ENCODE results near the gene OR5B12. TPM values are rescaled to one million over a fixed set of nuclear protein-coding genes. Genes with fewer than 3 reads are reported as not detected.
"Not testable (repeated sequence)": the region's sequence is repeated elsewhere in the genome, so short reads cannot be mapped to it uniquely, and the experiment has no call there.

OR5B12 gene
- total and polyA plus RNA-seq, 5 donors from 2014 or later = not detected

- H3K4me3 ChIP-seq (ENCODE audit: low read depth, low read length); H3K27me3 ChIP-seq (ENCODE audit: control insufficient read depth, insufficient read depth, low read length); H3K9me3 ChIP-seq (ENCODE audit: control insufficient read depth in 2 of 2, low read length in 2 of 2); H3K4me1 ChIP-seq (ENCODE audit: control insufficient read depth, insufficient read depth, low read length, poor library complexity, severe bottlenecking); H3K27me3 Mint-ChIP-seq; H3K4me3 Mint-ChIP-seq; H3K27ac ChIP-seq (ENCODE audit: insufficient read depth, low read length, poor library complexity, severe bottlenecking); H3K27ac Mint-ChIP-seq; H3K36me3 Mint-ChIP-seq; H3K9me3 Mint-ChIP-seq; H3K36me3 ChIP-seq (ENCODE audit: control insufficient read depth, insufficient read depth, low read length); H3K4me1 Mint-ChIP-seq; DNase-seq; ATAC-seq (ENCODE audit: low read depth in 2 of 2): not testable (repeated sequence)
Measured at GRCh38 chr11:58399622-58400021, 42.4 kb downstream of the OR5B12 start.

- Histone ChIP-seq H3K4me3 (ENCODE audit: low read depth, low read length) (no peak overlapping the region), H3K4me1 (ENCODE audit: control insufficient read depth, insufficient read depth, low read length, poor library complexity, severe bottlenecking) (no peaks in the 10 kb centered on the region), H3K27me3 (ENCODE audit: control insufficient read depth, insufficient read depth, low read length) (no peaks in the 10 kb centered on the region), H3K9me3 (ENCODE audit: control insufficient read depth in 2 of 2, low read length in 2 of 2) (no peaks in the 10 kb centered on the region), H3K36me3 (ENCODE audit: control insufficient read depth, insufficient read depth, low read length) (no peaks in the 10 kb centered on the region), H3K27ac (ENCODE audit: insufficient read depth, low read length, poor library complexity, severe bottlenecking) (no peak overlapping the region)
- no peaks in the 10 kb centered on the region for H3K36me3 Mint-ChIP-seq
- ATAC-seq (ENCODE audit: low read depth in 2 of 2) (no peak), DNase-seq (no peak)
- H3K4me3 Mint-ChIP-seq = no peak overlapping the region
- H3K4me1 Mint-ChIP-seq = no peaks in the 10 kb centered on the region
- H3K9me3 Mint-ChIP-seq = peaks cover 0 to 7% (median 0%) of the 10 kb centered on the region in 7 donors
- no peak overlapping the region for H3K27ac Mint-ChIP-seq
- H3K27me3 Mint-ChIP-seq = peaks cover 8% of the 10 kb centered on the region
Measured at GRCh38 chr11:58395581-58395980, 46.5 kb downstream of the OR5B12 start.

GRCh38 chr11:58394195-58394594 is 47.8 kb downstream of the OR5B12 start:
- Mint-ChIP-seq H3K27me3 (peaks cover 8% of the 10 kb centered on the region), H3K27ac (no peak overlapping the region), H3K36me3 (no peaks in the 10 kb centered on the region), H3K4me1 (no peaks in the 10 kb centered on the region), H3K4me3 (no peak overlapping the region), H3K9me3 (peaks cover 0 to 7% (median 0%) of the 10 kb centered on the region in 7 donors)
- ATAC-seq (ENCODE audit: low read depth in 2 of 2) = no peak
- H3K4me1 ChIP-seq (ENCODE audit: control insufficient read depth, insufficient read depth, low read length, poor library complexity, severe bottlenecking) = no peaks in the 10 kb centered on the region
- no peak overlapping the region for H3K4me3 ChIP-seq (ENCODE audit: low read depth, low read length)
- H3K9me3 ChIP-seq (ENCODE audit: control insufficient read depth in 2 of 2, low read length in 2 of 2) = no peaks in the 10 kb centered on the region
- no peak overlapping the region for H3K27ac ChIP-seq (ENCODE audit: insufficient read depth, low read length, poor library complexity, severe bottlenecking)
- no peaks in the 10 kb centered on the region for H3K36me3 ChIP-seq (ENCODE audit: control insufficient read depth, insufficient read depth, low read length)
- DNase-seq = no peak
- H3K27me3 ChIP-seq (ENCODE audit: control insufficient read depth, insufficient read depth, low read length) = no peaks in the 10 kb centered on the region

- H3K4me3 ChIP-seq (ENCODE audit: low read depth, low read length) = no peak overlapping the region
- no peak overlapping the region for H3K27ac Mint-ChIP-seq
- no peaks in the 10 kb centered on the region for H3K4me1 ChIP-seq (ENCODE audit: control insufficient read depth, insufficient read depth, low read length, poor library complexity, severe bottlenecking)
- no peaks in the 10 kb centered on the region for H3K36me3 ChIP-seq (ENCODE audit: control insufficient read depth, insufficient read depth, low read length)
- no peaks in the 10 kb centered on the region for H3K9me3 ChIP-seq (ENCODE audit: control insufficient read depth in 2 of 2, low read length in 2 of 2)
- H3K9me3 Mint-ChIP-seq = peaks cover 0 to 7% (median 1%) of the 10 kb centered on the region in 7 donors
- H3K4me1 Mint-ChIP-seq = no peaks in the 10 kb centered on the region
- H3K36me3 Mint-ChIP-seq = no peaks in the 10 kb centered on the region
- ATAC-seq (ENCODE audit: low read depth in 2 of 2) = no peak
- peaks cover 13% of the 10 kb centered on the region for H3K27me3 Mint-ChIP-seq
- H3K27me3 ChIP-seq (ENCODE audit: control insufficient read depth, insufficient read depth, low read length) = no peaks in the 10 kb centered on the region
- no peak overlapping the region for H3K27ac ChIP-seq (ENCODE audit: insufficient read depth, low read length, poor library complexity, severe bottlenecking)
- no peak for DNase-seq
- no peak overlapping the region for H3K4me3 Mint-ChIP-seq
Measured at GRCh38 chr11:58392746-58393145, 49.3 kb downstream of the OR5B12 start.

- Histone ChIP-seq H3K9me3 (ENCODE audit: control insufficient read depth in 2 of 2, low read length in 2 of 2) (no peaks in the 10 kb centered on the region), H3K27me3 (ENCODE audit: control insufficient read depth, insufficient read depth, low read length) (no peaks in the 10 kb centered on the region)
Measured at GRCh38 chr11:58391879-58392278, 50.2 kb downstream of the OR5B12 start.

GRCh38 chr11:58390551-58391063 is 51.4 kb downstream of the OR5B12 start:
- Mint-ChIP-seq H3K36me3 (no peaks in the 10 kb centered on the region), H3K27me3 (peaks cover 6% of the 10 kb centered on the region), H3K27ac (no peak overlapping the region), H3K9me3 (peaks cover 0 to 6% (median 1%) of the 10 kb centered on the region in 7 donors), H3K4me3 (no peak overlapping the region), H3K4me1 (no peaks in the 10 kb centered on the region)
- Histone ChIP-seq H3K27ac (ENCODE audit: insufficient read depth, low read length, poor library complexity, severe bottlenecking) (no peak overlapping the region), H3K4me3 (ENCODE audit: low read depth, low read length) (no peak overlapping the region), H3K9me3 (ENCODE audit: control insufficient read depth in 2 of 2, low read length in 2 of 2) (no peaks in the 10 kb centered on the region), H3K27me3 (ENCODE audit: control insufficient read depth, insufficient read depth, low read length) (no peaks in the 10 kb centered on the region), H3K4me1 (ENCODE audit: control insufficient read depth, insufficient read depth, low read length, poor library complexity, severe bottlenecking) (no peaks in the 10 kb centered on the region), H3K36me3 (ENCODE audit: control insufficient read depth, insufficient read depth, low read length) (no peaks in the 10 kb centered on the region)
- no peak for DNase-seq
- no peak for ATAC-seq (ENCODE audit: low read depth in 2 of 2)

More at GRCh38 chr11:58391879-58392278, 50.2 kb downstream of the OR5B12 start:
- Mint-ChIP-seq H3K36me3 (no peaks in the 10 kb centered on the region), H3K27ac (no peak overlapping the region), H3K9me3 (peaks cover 0 to 7% (median 1%) of the 10 kb centered on the region in 7 donors), H3K4me3 (no peak overlapping the region), H3K4me1 (no peaks in the 10 kb centered on the region), H3K27me3 (peaks cover 9% of the 10 kb centered on the region)
- no peaks in the 10 kb centered on the region for H3K4me1 ChIP-seq (ENCODE audit: control insufficient read depth, insufficient read depth, low read length, poor library complexity, severe bottlenecking)
- H3K27ac ChIP-seq (ENCODE audit: insufficient read depth, low read length, poor library complexity, severe bottlenecking) = no peak overlapping the region
- no peak for DNase-seq
- no peak for ATAC-seq (ENCODE audit: low read depth in 2 of 2)
- no peak overlapping the region for H3K4me3 ChIP-seq (ENCODE audit: low read depth, low read length)
- no peaks in the 10 kb centered on the region for H3K36me3 ChIP-seq (ENCODE audit: control insufficient read depth, insufficient read depth, low read length)

Other genes with a start within 250 kb of the OR5B12 start
- gene OR1S2, start 238.1 kb downstream of the OR5B12 start, total RNA-seq = not detected
- gene OR1S2, start 238.1 kb downstream of the OR5B12 start, polyA plus RNA-seq = not detected
- gene OR1S1, start 229.5 kb downstream of the OR5B12 start, total RNA-seq = not detected
- not detected for gene OR1S1, start 229.5 kb downstream of the OR5B12 start, polyA plus RNA-seq
- gene OR10Q1, start 213.3 kb downstream of the OR5B12 start, total RNA-seq = not detected
- not detected for gene OR10Q1, start 213.3 kb downstream of the OR5B12 start, polyA plus RNA-seq
- gene OR10W1, start 174.0 kb downstream of the OR5B12 start, total RNA-seq = not detected
- not detected for gene OR10W1, start 174.0 kb downstream of the OR5B12 start, polyA plus RNA-seq
- not detected for gene OR5B17, start 83.2 kb downstream of the OR5B12 start, total RNA-seq
- gene OR5B17, start 83.2 kb downstream of the OR5B12 start, polyA plus RNA-seq = not detected
- not detected for gene OR5B3, start 35.4 kb downstream of the OR5B12 start, total RNA-seq
- not detected for gene OR5B3, start 35.4 kb downstream of the OR5B12 start, polyA plus RNA-seq
- gene OR5B2, start 14.1 kb downstream of the OR5B12 start, total RNA-seq = not detected
- gene OR5B2, start 14.1 kb downstream of the OR5B12 start, polyA plus RNA-seq = not detected
- not detected for gene OR5B21, start 65.9 kb upstream of the OR5B12 start, total RNA-seq
- not detected for gene OR5B21, start 65.9 kb upstream of the OR5B12 start, polyA plus RNA-seq
- 101 TPM for gene LPXN, start 133.6 kb upstream of the OR5B12 start, total RNA-seq
- 100 to 1,000 TPM; 221 to 314 (median 265) TPM for gene LPXN, start 133.6 kb upstream of the OR5B12 start, polyA plus RNA-seq
- 46.5 TPM for gene ZFP91, start 136.8 kb upstream of the OR5B12 start, total RNA-seq
- 1 to 10 TPM; 5.0 to 8.6 (median 6.8) TPM for gene ZFP91, start 136.8 kb upstream of the OR5B12 start, polyA plus RNA-seq
- gene CNTF, start 180.4 kb upstream of the OR5B12 start, total RNA-seq = 4.9 TPM
- not detected for gene CNTF, start 180.4 kb upstream of the OR5B12 start, polyA plus RNA-seq